Spleen (tissue), 7 donors: Measurements from ENCODE around the gene OSBPL8.

ENCODE experiments used
- POLR2A ChIP-seq, 3 donors: fragments of 450-650 bp; IDR thresholded peaks; one replicate each; pipeline ENCODE4 v1.5.1; 2017; ENCODE audit warnings: antibody characterized with exemption in 3 of 3, mild to moderate bottlenecking in 1 of 3
- POLR2AphosphoS5 ChIP-seq, 3 donors: sonication (generic); formaldehyde crosslinking; IDR thresholded peaks; one replicate each; pipeline ENCODE4 v1.5.1; 2017; ENCODE audit warnings: antibody characterized with exemption in 3 of 3
- TF ChIP-seq, protein P1 (sequence below), 11 experiments: fragments of 200-600 bp in 7 of 11; fragments of 450-650 bp in 4 of 11; sonication (generic) in 4 of 11; IDR thresholded peaks in 8 of 11; conservative IDR thresholded peaks in 3 of 11; 1 replicate in 7 of 11; 2 replicates in 4 of 11; pipeline versions ENCODE4 v1.4.0 to v1.8.0; 2016 to 2021; ENCODE audit warnings: antibody characterized with exemption in 11 of 11, inconsistent platforms in 4 of 11, mild to moderate bottlenecking in 1 of 11
- donor health status: DM: no; HTN: no; CAD: no; lungs with moderate emphysema.
- donor health status: DM: no; HTN: no; CAD: no.
- donor health status: DM: no; HTN: no; CAD: no.

DNA sequence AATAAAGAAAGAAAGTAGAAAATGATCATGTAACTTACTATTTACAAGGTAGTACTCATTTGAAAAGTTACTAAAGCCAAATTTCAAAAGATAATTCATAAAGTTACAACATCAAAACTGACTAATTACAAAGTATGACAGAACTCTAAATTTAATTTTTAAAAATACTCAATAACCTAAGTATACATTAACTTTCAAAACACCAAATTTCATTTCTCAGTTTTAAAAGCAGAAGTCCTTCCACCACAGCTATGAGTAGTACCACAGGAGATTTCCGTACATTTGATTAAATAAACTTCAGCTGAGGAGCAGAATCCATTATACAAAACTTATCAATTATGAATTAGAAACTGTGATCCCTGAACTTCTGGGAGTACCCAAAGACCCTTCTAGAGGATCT, 110.6 kb downstream of the OSBPL8 start:
- no peak for TF ChIP-seq POLR2AphosphoS5 (IDR thresholded peaks at IDR 0.05)
- TF ChIP-seq, protein P1, sequence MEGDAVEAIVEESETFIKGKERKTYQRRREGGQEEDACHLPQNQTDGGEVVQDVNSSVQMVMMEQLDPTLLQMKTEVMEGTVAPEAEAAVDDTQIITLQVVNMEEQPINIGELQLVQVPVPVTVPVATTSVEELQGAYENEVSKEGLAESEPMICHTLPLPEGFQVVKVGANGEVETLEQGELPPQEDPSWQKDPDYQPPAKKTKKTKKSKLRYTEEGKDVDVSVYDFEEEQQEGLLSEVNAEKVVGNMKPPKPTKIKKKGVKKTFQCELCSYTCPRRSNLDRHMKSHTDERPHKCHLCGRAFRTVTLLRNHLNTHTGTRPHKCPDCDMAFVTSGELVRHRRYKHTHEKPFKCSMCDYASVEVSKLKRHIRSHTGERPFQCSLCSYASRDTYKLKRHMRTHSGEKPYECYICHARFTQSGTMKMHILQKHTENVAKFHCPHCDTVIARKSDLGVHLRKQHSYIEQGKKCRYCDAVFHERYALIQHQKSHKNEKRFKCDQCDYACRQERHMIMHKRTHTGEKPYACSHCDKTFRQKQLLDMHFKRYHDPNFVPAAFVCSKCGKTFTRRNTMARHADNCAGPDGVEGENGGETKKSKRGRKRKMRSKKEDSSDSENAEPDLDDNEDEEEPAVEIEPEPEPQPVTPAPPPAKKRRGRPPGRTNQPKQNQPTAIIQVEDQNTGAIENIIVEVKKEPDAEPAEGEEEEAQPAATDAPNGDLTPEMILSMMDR (IDR thresholded peaks at IDR 0.05 in 8 of 11, conservative IDR thresholded peaks at IDR 0.05 in 3 of 11) = no peak
- no peak for TF ChIP-seq POLR2A (IDR thresholded peaks at IDR 0.05)
